Breast epithelium (tissue), 3 donors: ENCODE measurements around the gene REV3L.

Experiments
- CTCF ChIP-seq, 3 donors: fragments of 450-650 bp; IDR thresholded peaks; one replicate each; pipeline ENCODE4 v1.5.1; 2016 to 2017; ENCODE audit warnings: antibody characterized with exemption in 3 of 3, mild to moderate bottlenecking in 3 of 3, moderate library complexity in 3 of 3
- POLR2A ChIP-seq: fragments of 450-650 bp; IDR thresholded peaks from one replicate; pipeline ENCODE4 v1.6.1; 2016; ENCODE audit warnings: antibody characterized with exemption, mild to moderate bottlenecking, moderate library complexity
- POLR2AphosphoS5 ChIP-seq, 3 donors: sonication (generic); formaldehyde crosslinking; IDR thresholded peaks; one replicate each; pipeline ENCODE4 v1.6.1; 2017; ENCODE audit warnings: antibody characterized with exemption in 3 of 3

GRCh38 chr6:111276736-111277135, 206.3 kb downstream of the REV3L start:
- TF ChIP-seq CTCF (IDR thresholded peaks at IDR 0.05) (no peak), POLR2AphosphoS5 (IDR thresholded peaks at IDR 0.05) (no peak), POLR2A (no peak)
